NCI-H524 (cell line): ENCODE measurements around the gene RIOK2.

Experiments
- DNase-seq, 2 experiments: peaks; one replicate each; lab custom pipeline; 2025; lab: John Stamatoyannopoulos, UW

Gene RIOK2

DNA sequence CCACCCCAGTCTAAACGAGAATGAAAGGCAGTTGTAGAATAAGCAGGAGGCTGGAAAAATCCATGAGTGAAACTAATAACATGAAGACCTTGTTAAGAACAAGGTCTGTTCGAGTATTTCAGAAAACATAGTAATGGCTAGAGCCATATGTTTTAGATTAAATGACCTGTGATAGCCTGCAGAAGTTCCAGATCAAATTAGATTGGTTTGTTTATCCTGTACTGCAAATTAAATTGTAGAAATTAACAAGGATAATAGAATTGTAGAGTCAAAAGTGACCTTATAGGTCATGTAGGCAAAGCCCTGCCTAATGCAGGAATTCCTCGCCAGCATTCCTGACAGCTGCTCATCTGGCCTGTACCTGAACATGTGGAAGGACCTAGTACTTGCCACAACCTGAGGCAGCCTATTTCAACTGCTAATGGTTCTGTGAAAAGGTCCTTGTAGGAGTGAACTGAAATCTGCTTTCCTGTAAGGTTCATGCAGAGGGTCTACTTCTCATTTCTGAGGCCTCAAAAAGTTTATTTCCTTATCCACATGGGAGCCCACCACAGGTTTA is 57.8 kb downstream of the RIOK2 start:
- peak in 1 of 2 experiments; percentile 16 for DNase-seq

GRCh38 chr5:97124335-97124734 is 58.7 kb downstream of the RIOK2 start:
- no peak for DNase-seq

- DNase-seq: no peak
Observed at GRCh38 chr5:97121848-97122247, 61.2 kb downstream of the RIOK2 start.

GRCh38 chr5:97120195-97120594 is 62.9 kb downstream of the RIOK2 start:
- no peak for DNase-seq

DNA sequence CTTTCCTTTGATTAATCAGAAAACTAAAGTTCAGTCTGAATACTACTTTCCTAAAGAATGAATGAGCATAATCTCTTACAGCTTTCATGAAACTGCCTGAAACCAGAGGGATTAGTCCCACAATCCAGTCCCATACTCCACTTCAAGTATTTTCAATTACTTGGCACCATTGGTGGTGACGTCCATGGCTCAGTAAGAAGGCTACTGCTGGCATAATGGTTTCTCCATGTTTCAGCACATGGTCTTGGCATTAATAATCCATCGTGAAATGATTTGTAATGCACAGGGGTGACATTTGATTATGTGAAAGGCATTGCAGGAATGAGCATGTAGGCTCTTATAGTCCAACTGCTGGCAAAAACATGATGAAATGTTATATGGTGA is 64.0 kb downstream of the RIOK2 start:
- no peak for DNase-seq

DNA sequence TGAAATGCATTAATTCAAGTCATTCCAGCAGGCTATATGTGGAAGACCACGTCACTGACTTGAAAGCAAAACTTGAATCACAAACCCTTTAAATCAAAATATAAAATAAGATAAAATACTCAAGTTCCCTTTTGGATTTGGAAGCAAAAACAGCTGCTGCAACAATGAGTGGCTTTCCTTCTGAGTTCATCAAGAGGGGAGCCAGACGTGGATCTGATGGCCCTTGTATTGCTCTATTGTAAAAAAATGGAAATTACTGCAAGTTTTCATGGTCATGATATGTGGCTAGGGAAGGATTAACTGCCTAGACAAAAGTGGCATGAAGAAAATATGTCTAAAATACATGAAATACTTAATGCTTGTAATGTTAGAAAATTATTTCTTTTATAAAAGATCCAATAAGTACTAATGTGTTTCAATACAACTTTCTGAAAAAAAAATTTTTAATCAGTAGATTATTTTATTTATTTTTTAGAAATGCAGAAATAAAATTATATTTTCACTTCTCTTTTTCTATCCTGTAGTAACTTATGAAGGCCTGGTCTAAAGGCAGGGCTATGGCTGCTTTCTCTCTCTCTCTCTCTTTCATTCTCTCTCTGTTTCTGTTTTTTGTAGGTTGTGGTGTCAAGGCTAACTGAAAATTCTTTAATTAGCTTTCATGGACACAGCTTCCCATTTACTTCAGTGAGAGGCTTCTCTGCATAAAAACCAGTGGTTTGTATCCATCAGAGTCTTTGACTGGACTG is 64.6 kb downstream of the RIOK2 start:
- DNase-seq: no peak

DNA sequence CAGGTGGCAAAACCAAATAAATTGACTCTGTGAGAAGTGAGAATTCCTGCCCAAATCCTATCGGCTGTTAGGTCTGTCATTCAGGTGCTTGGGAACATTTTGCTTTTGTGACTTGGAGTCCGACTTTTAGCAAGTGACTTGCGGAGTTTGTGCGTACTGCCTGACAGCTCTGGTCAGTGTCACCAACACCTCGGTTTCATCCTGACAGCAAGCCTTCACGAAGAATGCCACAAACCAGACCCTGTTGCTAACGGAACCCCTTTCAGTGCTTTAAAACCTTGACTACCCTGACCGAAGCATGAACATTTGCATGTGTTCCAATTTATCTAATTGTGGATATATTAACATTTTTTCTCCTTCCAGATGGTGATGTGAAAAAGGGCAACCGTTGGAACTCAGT is 67.1 kb downstream of the RIOK2 start:
- DNase-seq: no peak

- no peak for DNase-seq
Observed at GRCh38 chr5:97112230-97112629, 70.8 kb downstream of the RIOK2 start.

DNA sequence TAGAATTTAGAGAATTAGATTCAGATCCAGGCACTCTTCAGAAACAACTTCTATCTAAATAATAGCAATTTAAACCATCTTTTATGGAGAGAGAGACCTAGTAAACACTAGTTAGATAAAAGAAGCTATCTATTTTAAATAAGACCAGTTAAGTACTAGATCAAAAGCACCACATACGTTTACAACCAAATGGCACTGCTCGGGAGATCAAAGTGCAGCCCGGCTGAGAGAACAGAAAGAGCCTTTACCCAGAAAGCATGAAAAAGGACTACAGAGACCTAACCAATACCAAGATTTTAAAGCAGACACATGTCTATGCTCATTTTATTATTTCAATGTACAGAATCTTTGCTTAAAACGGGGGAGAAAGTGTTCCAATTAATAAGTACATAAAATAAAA is 71.4 kb downstream of the RIOK2 start:
- DNase-seq: no peak

- no peak for DNase-seq
Observed at GRCh38 chr5:97111004-97111403, 72.0 kb downstream of the RIOK2 start.
